ENCODE data around the gene STK32C. TPM values are rescaled to one million over a fixed set of nuclear protein-coding genes. Genes with fewer than 3 reads are reported as not detected.

Gene STK32C
- total and polyA plus RNA-seq, 2 donors from 2014 or later: 11.6 to 14.4 TPM

GRCh38 chr10:132322586-132323048, 14.9 kb upstream of the STK32C start:
- intact Hi-C loops (cut with DNase I): no loop called here
- TF ChIP-seq CTCF (IDR thresholded peaks at IDR 0.05; ENCODE audit: borderline replicate concordance, extremely low read depth, insufficient read depth): no peak
- no peak for FAIRE-seq
- Histone ChIP-seq H3K27ac (ENCODE audit: low read depth in 2 of 2, low read length in 2 of 2) (no peak overlapping the region), H3K27me3 (ENCODE audit: control insufficient read depth, insufficient read depth, low read length) (no peaks in the 10 kb centered on the region), H3K9ac (ENCODE audit: low read length in 3 of 3) (no peak overlapping the region), H3K4me1 (ENCODE audit: control insufficient read depth in 2 of 3, insufficient read depth in 2 of 3, low read depth in 1 of 3, low read length in 3 of 3) (no peaks in the 10 kb centered on the region), H3K36me3 (ENCODE audit: control insufficient read depth in 2 of 3, insufficient read depth in 3 of 3, low read length in 3 of 3) (peaks cover 0 to 5% (median 0%) of the 10 kb centered on the region in 3 donors), H3K9me3 (ENCODE audit: control insufficient read depth in 2 of 3, insufficient read depth in 1 of 3, low read length in 3 of 3) (no peaks in the 10 kb centered on the region), H3K4me3 (ENCODE audit: low read length in 3 of 3) (no peak overlapping the region)
- DNase-seq: no peak

GRCh38 chr10:132321726-132322125, 14.0 kb upstream of the STK32C start:
- H3K9ac ChIP-seq (ENCODE audit: low read length in 3 of 3): no peak overlapping the region
- H3K36me3 ChIP-seq (ENCODE audit: control insufficient read depth in 2 of 3, insufficient read depth in 3 of 3, low read length in 3 of 3): peaks cover 0 to 2% (median 0%) of the 10 kb centered on the region in 3 donors
- no peaks in the 10 kb centered on the region for H3K4me1 ChIP-seq (ENCODE audit: control insufficient read depth in 2 of 3, insufficient read depth in 2 of 3, low read depth in 1 of 3, low read length in 3 of 3)
- no peaks in the 10 kb centered on the region for H3K27me3 ChIP-seq (ENCODE audit: control insufficient read depth, insufficient read depth, low read length)
- no peak for DNase-seq
- no peak overlapping the region for H3K4me3 ChIP-seq (ENCODE audit: low read length in 3 of 3)
- no peak for TF ChIP-seq CTCF (IDR thresholded peaks at IDR 0.05; ENCODE audit: borderline replicate concordance, extremely low read depth, insufficient read depth)
- intact Hi-C loops (cut with DNase I): no loop called here
- no peak for FAIRE-seq
- no peak overlapping the region for H3K27ac ChIP-seq (ENCODE audit: low read depth in 2 of 2, low read length in 2 of 2)
- no peaks in the 10 kb centered on the region for H3K9me3 ChIP-seq (ENCODE audit: control insufficient read depth in 2 of 3, insufficient read depth in 1 of 3, low read length in 3 of 3)

GRCh38 chr10:132320654-132321469, 13.1 kb upstream of the STK32C start:
- intact Hi-C loops (cut with DNase I): no loop called here
- no peaks in the 10 kb centered on the region for H3K27me3 ChIP-seq (ENCODE audit: control insufficient read depth, insufficient read depth, low read length)
- no peak overlapping the region for H3K4me3 ChIP-seq (ENCODE audit: low read length in 3 of 3)
- no peaks in the 10 kb centered on the region for H3K9me3 ChIP-seq (ENCODE audit: control insufficient read depth in 2 of 3, insufficient read depth in 1 of 3, low read length in 3 of 3)
- FAIRE-seq (no peak), DNase-seq (no peak)
- no peaks in the 10 kb centered on the region for H3K36me3 ChIP-seq (ENCODE audit: control insufficient read depth in 2 of 3, insufficient read depth in 3 of 3, low read length in 3 of 3)
- H3K27ac ChIP-seq (ENCODE audit: low read depth in 2 of 2, low read length in 2 of 2): no peak overlapping the region
- no peaks in the 10 kb centered on the region for H3K4me1 ChIP-seq (ENCODE audit: control insufficient read depth in 2 of 3, insufficient read depth in 2 of 3, low read depth in 1 of 3, low read length in 3 of 3)
- TF ChIP-seq CTCF (IDR thresholded peaks at IDR 0.05; ENCODE audit: borderline replicate concordance, extremely low read depth, insufficient read depth): no peak
- H3K9ac ChIP-seq (ENCODE audit: low read length in 3 of 3): no peak overlapping the region
